NCI-H82 (cell line): ENCODE measurements around the gene CLDN6.

Experiments used
- DNase-seq: peaks from one replicate; lab custom pipeline; 2025; lab: John Stamatoyannopoulos, UW

Gene CLDN6

DNA sequence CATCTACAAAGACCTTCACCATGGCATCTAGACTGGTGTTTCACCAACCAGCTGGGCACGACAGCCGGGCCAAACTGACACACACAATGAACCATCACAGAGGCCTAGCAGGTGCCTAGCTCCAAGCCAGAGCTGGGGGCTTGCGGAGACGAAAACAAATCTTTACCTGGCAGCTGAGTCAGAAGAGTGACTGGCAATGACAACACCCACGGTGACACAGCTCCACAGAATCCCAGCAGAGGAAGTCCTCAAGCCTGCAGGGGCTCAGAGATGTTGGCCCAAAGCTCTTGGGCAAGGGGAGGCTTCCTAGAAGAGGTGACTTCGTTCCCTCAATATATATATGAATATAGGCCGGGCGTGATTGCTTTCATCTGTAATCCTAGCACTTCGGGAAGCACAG, 33.5 kb upstream of the CLDN6 start:
- no peak for DNase-seq

- no peak for DNase-seq
Measured at GRCh38 chr16:3051009-3051408, 33.0 kb upstream of the CLDN6 start.

DNA sequence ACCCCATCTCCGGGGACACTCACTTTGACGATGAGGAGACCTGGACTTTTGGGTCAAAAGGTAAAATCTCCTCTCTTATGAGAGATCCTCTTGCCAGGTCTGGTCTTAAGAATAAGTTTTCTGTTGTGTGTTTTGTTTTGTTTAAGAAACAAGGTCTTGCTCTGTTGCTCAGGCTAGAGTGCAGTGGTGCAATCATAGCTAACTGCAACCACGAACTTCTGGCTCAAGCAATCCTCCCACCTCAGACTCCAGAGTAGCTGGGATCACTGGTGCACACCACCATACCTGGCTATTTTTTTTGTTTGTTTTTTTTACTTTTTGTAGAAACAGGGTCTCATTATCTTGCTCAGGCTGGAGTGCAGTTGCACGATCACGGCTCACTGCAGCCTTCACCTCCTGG, 32.5 kb upstream of the CLDN6 start:
- no peak for DNase-seq

- no peak for DNase-seq
Measured at GRCh38 chr16:3049921-3050481, 32.0 kb upstream of the CLDN6 start.

DNA sequence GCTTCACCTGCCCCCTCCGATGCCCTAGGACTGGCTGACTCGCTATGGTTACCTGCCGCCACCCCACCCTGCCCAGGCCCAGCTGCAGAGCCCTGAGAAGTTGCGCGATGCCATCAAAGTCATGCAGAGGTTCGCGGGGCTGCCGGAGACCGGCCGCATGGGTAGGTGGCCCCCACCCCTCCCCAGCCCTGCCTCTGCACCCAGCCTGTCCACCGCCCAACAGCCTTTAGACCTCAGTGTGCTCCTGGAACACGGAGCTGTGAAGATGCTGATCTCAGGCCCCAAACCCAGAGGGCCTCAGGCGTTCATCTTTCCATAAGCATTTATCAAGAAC, 29.4 kb upstream of the CLDN6 start:
- peak; percentile 24 for DNase-seq

DNA sequence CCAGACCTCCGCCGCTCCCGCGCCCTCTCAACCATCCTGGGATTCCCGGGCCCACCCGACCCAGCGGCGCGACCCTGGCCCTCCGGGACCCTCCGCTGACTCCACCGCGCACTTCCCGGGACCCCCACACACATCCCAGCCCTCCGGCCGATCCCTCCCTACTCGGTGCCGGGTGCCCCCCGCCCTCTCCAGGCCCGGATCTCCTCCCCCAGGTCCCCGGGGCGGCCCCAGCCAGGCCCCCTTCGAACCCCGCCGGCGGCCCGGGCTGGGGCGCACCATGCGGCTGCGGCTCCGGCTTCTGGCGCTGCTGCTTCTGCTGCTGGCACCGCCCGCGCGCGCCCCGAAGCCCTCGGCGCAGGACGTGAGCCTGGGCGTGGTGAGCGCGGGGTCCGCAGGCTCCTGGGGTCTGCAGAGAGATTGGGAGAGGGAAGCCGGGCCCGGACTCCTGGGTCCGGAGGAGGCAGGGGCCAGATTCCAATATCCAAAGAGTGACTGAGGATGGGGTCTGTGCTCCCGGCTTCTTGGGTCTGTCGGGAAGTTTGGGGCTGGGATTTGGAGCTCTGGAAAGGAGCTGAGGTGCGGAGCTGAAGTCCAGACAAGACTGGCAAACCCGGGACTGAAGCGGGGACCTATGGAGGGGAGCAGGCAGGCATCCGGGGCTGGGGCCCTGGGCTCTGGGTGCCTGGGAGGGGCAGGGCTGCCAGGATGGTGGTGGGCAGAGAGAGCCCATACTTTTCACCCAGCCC, 28.8 kb upstream of the CLDN6 start:
- DNase-seq, result no peak

DNA sequence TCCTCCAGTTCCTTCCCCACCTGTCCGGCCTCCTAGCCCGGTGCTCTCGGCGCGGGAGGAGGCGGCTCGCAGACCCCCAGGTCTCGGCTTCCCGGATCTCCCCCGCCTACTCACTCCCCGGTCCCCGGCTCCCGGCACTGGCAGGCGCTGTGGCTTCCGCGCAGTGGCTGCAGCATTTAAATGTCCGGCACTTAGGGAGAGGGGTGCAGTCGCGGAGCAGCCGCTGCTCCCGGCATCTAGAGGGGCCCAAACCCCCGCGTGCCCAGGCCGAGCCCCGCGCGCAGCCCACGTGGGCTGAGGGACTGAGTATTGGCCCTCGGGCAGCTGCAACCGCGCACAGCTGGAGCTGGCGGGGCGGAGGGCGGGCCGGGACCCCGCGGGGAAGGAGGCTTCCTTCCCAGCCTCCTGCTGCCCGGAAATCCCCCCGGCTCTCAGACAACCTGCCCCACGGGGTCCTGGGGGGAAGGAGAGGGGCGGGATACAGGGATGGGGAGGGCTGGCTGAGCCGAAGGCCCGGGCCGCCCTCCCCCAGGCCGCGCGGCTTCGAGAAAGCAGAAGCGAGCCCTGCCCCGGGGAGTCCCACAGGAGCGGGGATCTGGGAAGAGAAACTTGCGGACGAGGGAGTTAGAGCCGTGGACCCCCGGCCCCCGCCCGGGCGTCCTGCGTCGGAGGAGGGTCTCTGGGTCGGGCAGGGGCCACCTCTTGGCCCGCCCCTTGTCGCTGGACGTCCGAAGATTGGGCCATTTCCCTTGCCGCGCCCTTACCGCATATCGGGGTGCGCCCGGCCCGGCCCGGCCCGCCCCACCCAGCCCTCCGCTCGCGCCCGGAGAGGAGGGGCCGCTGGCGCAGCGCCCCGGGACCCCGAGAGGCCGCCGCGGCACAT, 28.0 kb upstream of the CLDN6 start, which contains the start of gene MMP25:
TSS of gene MMP25 (plus strand) at position 804 of the 883 bp plus-strand sequence. CDS start 357 bp downstream, outside the sequence.
- no peak for DNase-seq

GRCh38 chr16:3044708-3045107, 26.7 kb upstream of the CLDN6 start:
- DNase-seq, result no peak

- DNase-seq, result no peak
Measured at GRCh38 chr16:3042376-3042775, 24.4 kb upstream of the CLDN6 start.

DNA sequence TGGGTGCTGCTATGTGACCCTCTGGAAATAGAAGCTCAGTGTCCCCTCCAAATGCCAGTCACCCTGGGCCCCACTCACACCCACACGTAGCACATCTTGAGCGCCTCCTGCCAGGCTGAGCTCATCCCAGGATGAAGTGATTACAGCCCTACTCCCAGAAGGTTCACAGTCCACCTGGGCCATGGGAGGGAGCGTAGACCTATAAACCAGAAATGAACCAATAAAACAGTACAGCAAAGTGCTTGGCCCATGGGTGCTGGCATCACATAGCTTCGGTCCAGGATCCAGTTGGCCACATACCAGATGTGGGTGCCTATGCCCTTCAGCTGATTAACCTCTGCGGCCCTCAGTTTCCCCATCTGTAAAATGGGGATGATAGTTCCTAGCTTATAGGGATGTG, 20.9 kb upstream of the CLDN6 start:
- no peak for DNase-seq

GRCh38 chr16:3038256-3038655, 20.3 kb upstream of the CLDN6 start:
- DNase-seq, result peak; percentile 50

- DNase-seq, result no peak
Measured at GRCh38 chr16:3036726-3037315, 18.8 kb upstream of the CLDN6 start, which contains the start of gene BICDL2. Gene BICDL2 (minus strand): TSS chr16:3036944. CDS start chr16:3035496, 1,448 bp downstream.

GRCh38 chr16:3035972-3036725, 18.2 kb upstream of the CLDN6 start:
- no peak for DNase-seq

- DNase-seq, result no peak
Measured at GRCh38 chr16:3035289-3035971, 17.4 kb upstream of the CLDN6 start.

DNA sequence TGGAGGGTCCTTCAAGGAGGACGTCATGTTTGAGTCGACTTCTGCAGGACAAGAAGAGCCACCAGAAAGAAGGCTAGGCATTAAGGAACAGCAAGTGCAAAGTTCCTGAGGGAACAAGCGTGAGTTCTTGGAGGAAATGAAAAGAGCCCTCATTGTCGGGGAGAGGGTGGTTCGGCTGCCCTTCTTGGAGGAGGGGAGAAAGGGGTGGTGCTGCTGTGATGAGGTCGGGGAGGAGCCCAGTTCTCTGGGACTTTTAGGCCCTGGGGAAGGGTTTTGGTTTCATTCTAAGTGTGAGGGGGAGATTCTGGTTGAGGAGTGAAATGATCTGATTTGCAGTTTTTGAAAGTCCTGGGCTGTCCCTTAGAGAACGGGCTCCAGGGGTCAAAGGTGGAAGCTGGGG, 14.6 kb upstream of the CLDN6 start:
- DNase-seq, result no peak

GRCh38 chr16:3030222-3031212, 12.5 kb upstream of the CLDN6 start:
- peak; percentile 50 for DNase-seq

GRCh38 chr16:3029491-3030221, 11.7 kb upstream of the CLDN6 start:
- DNase-seq, result peak; percentile 36

- peak; percentile 54 for DNase-seq
Measured at GRCh38 chr16:3028716-3029319, 10.8 kb upstream of the CLDN6 start.
